ENCODE results near the gene TMEM207.
"Not testable (repeated sequence)": the region's sequence is repeated elsewhere in the genome, so short reads cannot be mapped to it uniquely, and the experiment has no call there.

TMEM207 gene

GRCh38 chr3:190449801-190450200 lies at the start of gene TMEM207:
Gene TMEM207 (minus strand): TSS chr3:190449901. CDS start chr3:190449809, 92 bp downstream.
- no peak for DNase-seq (ENCODE audit: extremely low read depth in 1 of 2, low read depth in 1 of 2)

- no peak for DNase-seq (ENCODE audit: extremely low read depth in 1 of 2, low read depth in 1 of 2)
Observed at GRCh38 chr3:190499122-190499521, 49.4 kb upstream of the TMEM207 start.

DNA sequence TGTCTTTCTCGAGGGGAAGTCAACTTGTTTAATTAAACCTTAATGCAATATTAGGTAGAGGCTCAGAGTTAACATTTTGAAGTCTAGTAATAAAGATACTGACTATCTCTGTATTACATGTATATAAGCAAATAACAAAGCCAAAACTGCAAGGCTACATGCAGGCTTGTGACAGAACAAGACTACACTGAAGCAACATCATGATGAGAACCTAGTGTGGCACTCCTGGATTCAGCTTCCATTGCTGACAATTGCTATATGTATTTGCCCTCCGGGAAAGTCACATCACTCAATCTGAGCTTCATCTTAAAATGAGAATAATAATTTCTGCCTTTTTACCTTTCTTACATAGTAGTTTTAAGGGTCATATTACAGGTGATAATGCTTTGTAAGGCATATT lies 48.6 kb upstream of the TMEM207 start:
- DNase-seq (ENCODE audit: extremely low read depth in 1 of 2, low read depth in 1 of 2), result no peak

DNA sequence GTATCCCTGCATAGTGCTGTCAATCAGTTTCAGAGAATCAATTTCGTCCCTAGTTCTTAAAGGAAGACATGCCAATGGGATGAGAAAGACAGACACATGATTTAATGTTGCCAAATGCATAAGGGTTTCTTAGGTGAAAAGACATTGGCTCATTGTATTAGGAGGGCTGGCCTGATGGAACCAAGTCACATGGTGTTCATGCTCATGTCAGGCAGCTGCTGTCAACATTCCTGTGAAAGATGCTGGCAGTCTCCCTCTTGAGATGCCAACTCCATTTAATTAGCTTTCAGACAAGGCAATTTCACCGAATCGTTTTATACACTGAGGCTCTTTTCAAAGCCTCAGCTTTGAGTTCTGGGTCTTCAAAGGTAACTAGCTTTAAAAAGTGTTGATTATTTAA lies 48.1 kb upstream of the TMEM207 start:
- no peak for DNase-seq (ENCODE audit: extremely low read depth in 1 of 2, low read depth in 1 of 2)

DNA sequence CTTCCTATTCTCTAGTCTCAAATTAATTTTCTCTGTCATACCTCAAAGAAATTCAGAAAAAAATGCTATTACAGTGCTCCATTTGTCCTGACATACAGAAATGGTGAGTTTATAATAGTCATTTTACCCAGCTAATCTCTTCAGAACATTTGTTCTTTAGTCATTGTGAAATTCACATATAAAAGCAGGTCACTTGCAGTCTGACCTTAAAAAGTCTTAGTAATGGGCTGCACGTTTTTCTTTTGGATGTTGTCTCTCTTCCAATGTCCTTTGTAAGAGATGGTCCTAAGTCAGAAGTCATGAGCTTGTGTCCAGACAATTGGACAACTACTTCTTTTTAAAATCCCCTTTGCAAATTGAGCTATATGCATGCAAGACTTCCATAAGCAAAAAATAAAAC lies 47.2 kb upstream of the TMEM207 start:
- no peak for DNase-seq (ENCODE audit: extremely low read depth in 1 of 2, low read depth in 1 of 2)

GRCh38 chr3:190495796-190496195 lies 46.1 kb upstream of the TMEM207 start:
- no peak for DNase-seq (ENCODE audit: extremely low read depth in 1 of 2, low read depth in 1 of 2)

GRCh38 chr3:190495354-190495753 lies 45.7 kb upstream of the TMEM207 start:
- no peak for DNase-seq (ENCODE audit: extremely low read depth in 1 of 2, low read depth in 1 of 2)

DNA sequence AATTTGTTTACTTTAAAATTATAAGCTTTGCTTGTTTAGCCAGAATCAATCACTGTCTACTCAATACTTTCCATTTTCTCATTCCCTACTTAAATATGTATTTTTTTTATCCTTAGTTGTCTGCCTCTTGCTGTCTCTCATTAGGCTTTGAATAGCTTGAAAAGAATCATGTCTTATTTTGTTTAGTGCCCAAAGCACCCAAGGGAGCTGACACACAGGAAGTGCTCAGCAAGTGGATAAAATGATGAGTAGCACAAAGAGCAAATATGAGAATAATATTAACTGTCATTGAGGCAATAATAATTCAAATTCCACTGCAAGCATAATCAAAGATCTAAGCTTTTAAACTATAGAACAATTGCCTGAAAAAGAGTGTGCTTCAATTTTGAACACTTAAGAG lies 45.2 kb upstream of the TMEM207 start:
- DNase-seq (ENCODE audit: extremely low read depth in 1 of 2, low read depth in 1 of 2), result no peak

DNA sequence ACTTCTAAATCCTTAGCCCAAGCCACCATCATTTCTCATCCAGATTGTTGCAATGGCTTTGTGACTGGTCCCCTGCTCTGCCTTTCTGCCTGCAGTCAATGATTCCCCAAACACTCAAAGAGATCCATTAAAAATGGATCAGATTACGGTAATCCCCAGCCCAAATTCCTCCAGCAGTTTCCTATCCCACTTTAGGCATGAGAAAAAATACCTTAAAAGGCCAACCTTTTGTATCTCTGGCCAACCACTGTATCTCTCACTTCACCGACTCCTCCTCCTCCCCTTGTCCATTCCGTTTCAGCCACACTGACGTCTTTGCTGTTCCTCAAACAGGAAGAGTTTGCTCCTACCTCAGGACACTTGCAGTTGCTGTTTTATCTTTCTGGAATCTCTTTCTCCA lies 43.3 kb upstream of the TMEM207 start:
- no peak for DNase-seq (ENCODE audit: extremely low read depth in 1 of 2, low read depth in 1 of 2)

DNA sequence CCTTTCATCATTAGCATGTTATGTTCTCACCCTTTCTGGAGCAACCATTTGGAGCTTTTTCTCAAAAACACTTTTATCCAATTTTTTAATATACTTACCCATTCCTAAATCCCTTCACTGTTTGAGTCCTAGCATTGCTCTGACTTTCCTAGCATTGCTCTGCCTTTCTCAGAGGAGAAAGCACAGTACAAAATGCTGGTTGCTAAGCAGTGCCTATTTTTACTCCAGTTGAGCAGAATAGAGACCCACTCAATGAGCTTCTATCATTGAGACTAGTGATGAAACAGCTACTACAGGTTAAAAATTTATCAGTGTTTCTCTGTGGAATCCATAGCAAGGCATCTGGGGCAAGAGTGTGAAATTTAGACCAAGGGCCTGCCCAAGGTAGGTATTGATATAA lies 42.4 kb upstream of the TMEM207 start:
- no peak for DNase-seq (ENCODE audit: extremely low read depth in 1 of 2, low read depth in 1 of 2)

GRCh38 chr3:190491533-190492054 lies 41.9 kb upstream of the TMEM207 start:
- no peak for DNase-seq (ENCODE audit: extremely low read depth in 1 of 2, low read depth in 1 of 2)

DNA sequence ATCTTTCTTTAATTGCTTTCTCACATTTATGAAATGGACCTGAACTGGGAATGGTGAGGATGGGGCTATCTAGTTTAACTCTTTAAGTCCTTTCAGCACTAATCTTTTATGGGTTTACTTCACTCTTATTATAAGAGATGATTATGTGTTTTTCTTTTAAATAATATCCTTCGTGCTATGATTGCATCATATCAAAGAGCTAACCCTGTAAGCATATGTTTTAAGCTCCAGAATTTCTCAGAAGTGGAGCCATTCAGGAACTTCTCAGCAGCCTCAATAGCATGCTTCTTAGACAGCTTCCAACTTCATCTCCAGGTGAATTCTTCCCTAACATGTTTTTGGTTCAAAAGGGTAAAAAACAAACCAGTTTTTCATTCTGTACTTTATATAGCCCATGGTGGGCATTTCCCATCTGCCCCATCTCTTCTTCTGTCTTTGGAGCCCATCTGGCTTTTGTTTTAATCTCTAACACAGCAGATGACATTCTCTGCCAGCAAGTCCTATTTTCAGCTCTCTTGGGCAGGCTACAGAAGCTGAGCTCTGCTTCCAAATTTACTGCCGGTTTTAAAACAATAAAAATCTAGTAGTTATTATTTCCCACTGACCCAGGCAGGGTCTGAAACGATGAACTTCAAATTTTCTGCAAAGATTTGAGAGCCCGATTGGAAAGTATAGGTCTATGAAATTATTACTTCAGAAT lies 37.4 kb upstream of the TMEM207 start:
- no peak for DNase-seq (ENCODE audit: extremely low read depth in 1 of 2, low read depth in 1 of 2)

GRCh38 chr3:190486533-190486864 lies 36.8 kb upstream of the TMEM207 start:
- DNase-seq (ENCODE audit: extremely low read depth in 1 of 2, low read depth in 1 of 2), result no peak

GRCh38 chr3:190485830-190486532 lies 36.3 kb upstream of the TMEM207 start:
- DNase-seq (ENCODE audit: extremely low read depth in 1 of 2, low read depth in 1 of 2), result no peak

GRCh38 chr3:190481779-190482178 lies 32.1 kb upstream of the TMEM207 start:
- no peak for DNase-seq (ENCODE audit: extremely low read depth in 1 of 2, low read depth in 1 of 2)

- not testable (repeated sequence) for DNase-seq (ENCODE audit: extremely low read depth in 1 of 2, low read depth in 1 of 2)
Observed at GRCh38 chr3:190473261-190473660, 23.6 kb upstream of the TMEM207 start.

- DNase-seq (ENCODE audit: extremely low read depth in 1 of 2, low read depth in 1 of 2), result no peak
Observed at GRCh38 chr3:190467922-190468321, 18.2 kb upstream of the TMEM207 start.

DNA sequence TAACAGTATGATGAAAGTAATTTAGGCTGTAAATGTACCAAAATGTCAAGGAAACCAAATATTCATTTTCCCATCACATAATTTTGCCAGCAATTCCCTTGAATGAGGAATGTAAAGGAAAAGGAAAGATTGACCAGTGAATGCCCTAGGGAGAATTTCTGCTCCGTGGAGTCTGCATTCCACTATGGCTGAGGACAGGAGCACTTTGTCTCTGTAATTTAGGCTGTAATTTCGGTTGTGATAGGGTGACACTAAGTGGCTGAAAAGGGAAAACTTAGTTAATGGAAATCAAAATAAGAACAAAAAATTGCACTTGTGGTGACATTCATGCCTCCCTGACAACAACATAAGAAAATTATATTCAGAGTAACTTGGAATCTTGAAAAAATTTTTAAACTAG lies 8.3 kb upstream of the TMEM207 start:
- DNase-seq (ENCODE audit: extremely low read depth in 1 of 2, low read depth in 1 of 2), result no peak

DNA sequence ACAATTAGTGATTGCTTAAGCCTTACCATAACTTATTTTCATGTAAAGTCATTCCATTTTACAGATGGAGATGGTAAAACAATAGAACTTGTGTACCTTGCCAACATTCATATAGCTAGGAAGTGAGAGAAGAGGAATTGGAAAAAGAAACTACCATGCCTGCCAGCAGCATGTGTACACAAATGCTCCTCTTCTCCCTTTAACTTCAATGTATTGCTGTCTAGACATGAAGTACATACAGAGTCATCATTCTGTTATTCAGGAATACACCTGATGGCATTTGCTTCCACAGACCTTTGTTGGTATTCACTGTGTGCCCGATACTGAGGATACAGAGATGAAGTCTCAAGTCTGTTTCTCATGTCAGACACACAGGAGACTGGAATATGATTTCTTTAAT lies 7.1 kb upstream of the TMEM207 start:
- DNase-seq (ENCODE audit: extremely low read depth in 1 of 2, low read depth in 1 of 2), result no peak

GRCh38 chr3:190455828-190456227 lies 6.1 kb upstream of the TMEM207 start:
- no peak for DNase-seq (ENCODE audit: extremely low read depth in 1 of 2, low read depth in 1 of 2)

- no peak for DNase-seq (ENCODE audit: extremely low read depth in 1 of 2, low read depth in 1 of 2)
Observed at GRCh38 chr3:190448256-190448655, 1.4 kb downstream of the TMEM207 start.

DNA sequence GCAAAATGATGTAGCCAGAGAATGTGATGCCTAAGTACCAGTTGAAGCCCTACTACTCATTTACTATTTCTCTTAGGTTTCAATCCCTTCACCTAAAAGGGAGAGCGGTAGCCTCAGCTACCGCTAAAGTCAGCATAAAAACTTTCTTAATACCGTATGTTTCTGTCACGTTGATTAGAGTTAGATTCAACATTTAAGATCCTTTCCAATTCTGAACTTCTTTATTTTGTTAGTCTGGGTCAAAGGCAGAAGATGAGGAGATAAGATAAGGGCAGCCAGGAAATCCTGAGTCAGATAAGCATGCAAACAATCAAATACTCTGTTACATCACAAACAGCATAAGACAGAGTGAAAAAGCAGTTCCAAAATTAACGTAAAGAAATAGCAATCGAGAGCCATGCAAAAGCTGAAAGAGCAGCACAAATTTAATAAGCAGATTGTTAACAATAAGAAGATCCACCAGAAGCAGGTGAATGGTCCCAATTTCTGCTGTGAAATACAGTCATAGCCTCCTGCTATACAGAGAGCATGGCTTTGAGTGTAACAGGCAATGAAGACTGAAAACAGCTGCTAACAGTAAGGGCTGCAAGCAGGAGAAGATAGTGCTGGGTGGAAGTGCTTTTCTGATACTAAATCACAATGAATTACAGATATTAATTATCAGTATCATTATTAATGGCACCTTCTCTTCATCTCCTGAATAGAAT lies 3.0 kb downstream of the TMEM207 start:
- no peak for DNase-seq (ENCODE audit: extremely low read depth in 1 of 2, low read depth in 1 of 2)

Data from stimulated activated CD8-positive, alpha-beta memory T cell treated with anti-CD3 and anti-CD28 coated beads, Interleukin-7, amount 100 ng/mL, for 48 hours (primary cell).